Dendritic cell treated with granulocyte-macrophage colony-stimulating factor and Interleukin-4, amounts not matched to agents 40 ng/mL and 50 ng/mL, for 4 days (primary cell): ENCODE results near the gene CD80.

ENCODE experiments used
- H3K27ac Mint-ChIP-seq: one replicate; pipeline ENCODE4 v1.8.0; 2022; ENCODE audit warnings: mild to moderate bottlenecking, mixed read lengths
- H3K27me3 Mint-ChIP-seq: one replicate; pipeline ENCODE4 v1.8.0; 2022; ENCODE audit warnings: mild to moderate bottlenecking, mixed read lengths
- H3K36me3 Mint-ChIP-seq: one replicate; pipeline ENCODE4 v1.8.0; 2022; ENCODE audit warnings: low read depth, mixed read lengths
- H3K4me1 Mint-ChIP-seq: one replicate; pipeline ENCODE4 v1.8.0; 2022; ENCODE audit warnings: low read depth, mixed read lengths
- H3K4me3 Mint-ChIP-seq: one replicate; pipeline ENCODE4 v1.8.0; 2022; ENCODE audit warnings: mild to moderate bottlenecking, moderate library complexity, mixed read lengths
- H3K9me3 Mint-ChIP-seq: one replicate; pipeline ENCODE4 v1.8.0; 2022; ENCODE audit warnings: mixed read lengths
- intact Hi-C: fragments of 100-400 bp; cut with micrococcal nuclease; formaldehyde crosslinking; loops from one replicate; pipeline ENCODE4 v1.15.0; 2022

CD80 gene

GRCh38 chr3:119550192-119550910, 9.1 kb downstream of the CD80 start:
- Mint-ChIP-seq H3K4me1 (peaks cover 77% of the 10 kb centered on the region), H3K9me3 (no peaks in the 10 kb centered on the region), H3K4me3 (no peak overlapping the region), H3K27me3 (no peaks in the 10 kb centered on the region), H3K36me3 (peaks cover 64% of the 10 kb centered on the region), H3K27ac (no peak overlapping the region)
- intact Hi-C loops: no loop called here

GRCh38 chr3:119548341-119548740, 11.1 kb downstream of the CD80 start:
- no peaks in the 10 kb centered on the region for H3K27me3 Mint-ChIP-seq
- peak overlapping the region; percentile 46 for H3K27ac Mint-ChIP-seq
- intact Hi-C loops: no loop called here
- H3K4me3 Mint-ChIP-seq: no peak overlapping the region
- H3K9me3 Mint-ChIP-seq: no peaks in the 10 kb centered on the region
- peaks cover 71% of the 10 kb centered on the region for H3K36me3 Mint-ChIP-seq
- H3K4me1 Mint-ChIP-seq: peaks cover 58% of the 10 kb centered on the region

- H3K9me3 Mint-ChIP-seq: no peaks in the 10 kb centered on the region
- no peak overlapping the region for H3K4me3 Mint-ChIP-seq
- peak overlapping the region; percentile 46 for H3K27ac Mint-ChIP-seq
- H3K27me3 Mint-ChIP-seq: peaks cover 2% of the 10 kb centered on the region
- peaks cover 67% of the 10 kb centered on the region for H3K36me3 Mint-ChIP-seq
- H3K4me1 Mint-ChIP-seq: peaks cover 63% of the 10 kb centered on the region
- intact Hi-C loops: no loop called here
Measured at GRCh38 chr3:119547227-119547626, 12.2 kb downstream of the CD80 start.

- Mint-ChIP-seq H3K27ac (no peak overlapping the region), H3K4me1 (peaks cover 35% of the 10 kb centered on the region)
Measured at GRCh38 chr3:119543147-119543546, 16.3 kb downstream of the CD80 start.

GRCh38 chr3:119542168-119542767, 17.1 kb downstream of the CD80 start:
- H3K27me3 Mint-ChIP-seq: peaks cover 2% of the 10 kb centered on the region
- H3K9me3 Mint-ChIP-seq: no peaks in the 10 kb centered on the region
- no peak overlapping the region for H3K4me3 Mint-ChIP-seq
- no peak overlapping the region for H3K27ac Mint-ChIP-seq
- H3K4me1 Mint-ChIP-seq: peaks cover 26% of the 10 kb centered on the region
- intact Hi-C loops: no loop called here
- H3K36me3 Mint-ChIP-seq: peaks cover 59% of the 10 kb centered on the region

More at GRCh38 chr3:119543147-119543546, 16.3 kb downstream of the CD80 start:
- intact Hi-C loops: no loop called here
- Mint-ChIP-seq H3K4me3 (no peak overlapping the region), H3K36me3 (peaks cover 60% of the 10 kb centered on the region), H3K9me3 (no peaks in the 10 kb centered on the region), H3K27me3 (peaks cover 2% of the 10 kb centered on the region)

- Mint-ChIP-seq H3K27ac (no peak overlapping the region), H3K4me1 (peaks cover 19% of the 10 kb centered on the region), H3K36me3 (peaks cover 65% of the 10 kb centered on the region), H3K4me3 (no peak overlapping the region), H3K9me3 (no peaks in the 10 kb centered on the region), H3K27me3 (peaks cover 2% of the 10 kb centered on the region)
- intact Hi-C loops: no loop called here
Measured at GRCh38 chr3:119541547-119541946, 17.9 kb downstream of the CD80 start.

- H3K4me3 Mint-ChIP-seq: no peak overlapping the region
- peaks cover 2% of the 10 kb centered on the region for H3K27me3 Mint-ChIP-seq
- H3K9me3 Mint-ChIP-seq: no peaks in the 10 kb centered on the region
- H3K36me3 Mint-ChIP-seq: peaks cover 64% of the 10 kb centered on the region
- peaks cover 9% of the 10 kb centered on the region for H3K4me1 Mint-ChIP-seq
- intact Hi-C loops: no loop called here
- H3K27ac Mint-ChIP-seq: no peak overlapping the region
Measured at GRCh38 chr3:119538772-119539171, 20.6 kb downstream of the CD80 start.

GRCh38 chr3:119536757-119537156, 22.7 kb downstream of the CD80 start:
- Mint-ChIP-seq H3K27ac (no peak overlapping the region), H3K4me1 (peaks cover 3% of the 10 kb centered on the region), H3K36me3 (peaks cover 68% of the 10 kb centered on the region), H3K27me3 (no peaks in the 10 kb centered on the region), H3K4me3 (no peak overlapping the region), H3K9me3 (no peaks in the 10 kb centered on the region)
- intact Hi-C loops: no loop called here

GRCh38 chr3:119534296-119534695, 25.1 kb downstream of the CD80 start:
- peaks cover 79% of the 10 kb centered on the region for H3K36me3 Mint-ChIP-seq
- no peak overlapping the region for H3K27ac Mint-ChIP-seq
- H3K4me3 Mint-ChIP-seq: no peak overlapping the region
- no peaks in the 10 kb centered on the region for H3K9me3 Mint-ChIP-seq
- H3K4me1 Mint-ChIP-seq: no peaks in the 10 kb centered on the region
- intact Hi-C loops: no loop called here
- no peaks in the 10 kb centered on the region for H3K27me3 Mint-ChIP-seq

- intact Hi-C loops: no loop called here
- Mint-ChIP-seq H3K9me3 (no peaks in the 10 kb centered on the region), H3K4me1 (peaks cover 4% of the 10 kb centered on the region), H3K36me3 (peaks cover 85% of the 10 kb centered on the region), H3K27ac (no peak overlapping the region), H3K4me3 (no peak overlapping the region), H3K27me3 (no peaks in the 10 kb centered on the region)
Measured at GRCh38 chr3:119531151-119531550, 28.3 kb downstream of the CD80 start.

GRCh38 chr3:119530456-119530855, 29.0 kb downstream of the CD80 start:
- intact Hi-C loops: no loop called here
- no peak overlapping the region for H3K4me3 Mint-ChIP-seq
- peaks cover 92% of the 10 kb centered on the region for H3K36me3 Mint-ChIP-seq
- H3K27me3 Mint-ChIP-seq: no peaks in the 10 kb centered on the region
- no peak overlapping the region for H3K27ac Mint-ChIP-seq
- peaks cover 6% of the 10 kb centered on the region for H3K4me1 Mint-ChIP-seq
- no peaks in the 10 kb centered on the region for H3K9me3 Mint-ChIP-seq

- no peak overlapping the region for H3K4me3 Mint-ChIP-seq
- intact Hi-C loops: loop anchor here (10.0 kb wide), 1 partner anchor 145 kb away; the partner anchor contains the start of gene COX17
- H3K9me3 Mint-ChIP-seq: no peaks in the 10 kb centered on the region
- H3K27ac Mint-ChIP-seq: no peak overlapping the region
- H3K27me3 Mint-ChIP-seq: no peaks in the 10 kb centered on the region
- peaks cover 6% of the 10 kb centered on the region for H3K4me1 Mint-ChIP-seq
- peaks cover 90% of the 10 kb centered on the region for H3K36me3 Mint-ChIP-seq
Measured at GRCh38 chr3:119529883-119530282, 29.5 kb downstream of the CD80 start.

- Mint-ChIP-seq H3K36me3 (peaks cover 94% of the 10 kb centered on the region), H3K4me3 (no peak overlapping the region), H3K27me3 (no peaks in the 10 kb centered on the region), H3K27ac (no peak overlapping the region), H3K9me3 (no peaks in the 10 kb centered on the region), H3K4me1 (peaks cover 15% of the 10 kb centered on the region)
- intact Hi-C loops: loop anchor here (10.0 kb wide), 1 partner anchor 147 kb away; the partner anchor contains the start of gene COX17
Measured at GRCh38 chr3:119527714-119528113, 31.7 kb downstream of the CD80 start.

GRCh38 chr3:119524931-119525662, 34.3 kb downstream of the CD80 start:
- Mint-ChIP-seq H3K27ac (peak overlapping the region; percentile 51), H3K9me3 (peaks cover 9% of the 10 kb centered on the region), H3K4me3 (no peak overlapping the region), H3K36me3 (peaks cover 97% of the 10 kb centered on the region), H3K27me3 (no peaks in the 10 kb centered on the region), H3K4me1 (peaks cover 39% of the 10 kb centered on the region)
- intact Hi-C loops: loop anchor here (10.0 kb wide), 1 partner anchor 150 kb away; the partner anchor contains the start of gene COX17
